ENCODE measurements around the gene SEC14L5.

Gene SEC14L5

DNA sequence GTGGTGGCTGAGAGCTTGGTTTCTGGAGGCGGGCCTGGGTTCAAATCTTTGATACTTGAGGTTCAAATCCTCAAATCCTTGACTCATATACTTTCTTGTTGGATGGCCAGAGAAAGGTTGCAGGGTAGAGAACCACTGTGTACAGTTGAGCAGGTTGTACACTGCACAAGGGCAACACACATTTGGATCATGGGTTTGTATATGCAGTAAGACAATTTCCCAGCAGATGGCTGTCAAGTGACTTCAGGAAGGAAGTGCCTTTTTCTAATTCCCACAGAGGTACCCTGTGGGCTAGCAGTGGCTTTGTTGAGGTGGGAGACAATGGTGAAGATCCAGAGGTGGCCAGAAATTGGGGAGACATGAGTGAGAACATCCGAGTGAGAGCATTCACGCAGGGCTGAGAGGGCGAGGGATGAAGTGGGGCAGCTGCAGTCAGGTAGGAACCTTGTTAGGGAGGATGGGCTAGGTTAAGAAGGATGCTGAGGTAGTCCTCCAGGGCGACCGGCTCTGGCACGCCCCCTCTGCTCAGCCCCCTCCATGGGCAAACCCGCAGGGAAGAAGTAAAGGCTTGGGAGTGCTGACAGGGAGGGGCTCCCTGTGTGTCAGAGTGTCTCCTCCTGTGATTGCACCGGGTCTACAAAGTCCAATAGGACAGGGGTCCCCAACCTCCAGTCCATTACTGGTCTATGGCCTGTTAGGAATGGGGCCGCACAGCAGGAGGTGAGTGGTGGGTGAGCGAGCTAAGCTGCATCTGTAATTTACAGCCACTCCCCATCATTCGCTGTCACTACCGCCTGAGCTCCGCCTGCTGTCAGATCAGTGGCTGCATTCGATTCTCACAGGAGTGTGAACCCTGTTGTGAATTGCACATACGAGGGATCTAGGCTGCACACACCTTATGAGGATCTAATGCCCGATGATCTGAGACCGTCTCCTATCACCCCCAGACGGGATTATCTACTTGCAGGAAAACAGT, 104.9 kb downstream of the SEC14L5 start:
- in situ Hi-C loops (cut with MboI; ENCODE audit: low sequenced_read_pairs), result no loop called here

DNA sequence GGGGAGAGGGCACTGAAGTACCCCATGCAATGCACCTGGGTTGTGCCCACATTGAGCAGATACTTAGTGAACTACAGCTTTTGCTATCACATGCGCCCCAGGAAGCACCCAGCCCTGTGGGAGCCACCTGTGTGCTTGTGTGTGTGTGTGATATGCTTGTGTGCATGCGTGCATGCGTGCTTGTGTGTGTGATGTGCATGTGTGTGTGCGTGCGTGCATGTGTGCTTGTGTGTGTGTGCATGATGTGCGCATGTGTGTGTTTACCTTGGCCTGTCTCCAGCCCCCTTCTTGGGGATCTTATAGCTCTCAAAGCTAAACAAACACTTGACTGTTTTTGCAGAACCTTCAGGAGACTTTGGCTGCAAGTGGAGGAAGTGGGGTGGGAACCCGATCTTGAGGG, 106.8 kb downstream of the SEC14L5 start:
- in situ Hi-C loops (cut with MboI; ENCODE audit: low sequenced_read_pairs), result no loop called here

DNA sequence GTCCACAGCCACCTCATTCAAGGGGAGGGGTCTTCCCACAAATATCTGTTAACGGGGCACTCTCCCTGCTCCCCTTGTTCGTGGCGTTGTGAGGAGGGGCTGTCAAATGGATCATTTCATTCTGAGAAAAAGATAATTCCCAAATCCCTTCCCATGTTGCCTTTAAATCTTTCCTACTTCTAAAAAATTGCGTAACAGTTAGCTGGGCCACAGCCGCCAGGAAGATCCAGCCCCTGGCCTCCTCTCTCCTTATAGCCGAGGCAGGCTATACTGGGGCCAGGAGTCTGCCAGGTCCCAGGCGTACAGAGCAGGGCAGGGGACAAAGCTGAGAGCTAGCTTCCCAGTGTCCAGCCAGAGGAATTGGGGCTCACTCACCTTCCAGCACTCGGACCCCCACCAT, 107.2 kb downstream of the SEC14L5 start:
- in situ Hi-C loops (cut with MboI; ENCODE audit: low sequenced_read_pairs), result no loop called here

DNA sequence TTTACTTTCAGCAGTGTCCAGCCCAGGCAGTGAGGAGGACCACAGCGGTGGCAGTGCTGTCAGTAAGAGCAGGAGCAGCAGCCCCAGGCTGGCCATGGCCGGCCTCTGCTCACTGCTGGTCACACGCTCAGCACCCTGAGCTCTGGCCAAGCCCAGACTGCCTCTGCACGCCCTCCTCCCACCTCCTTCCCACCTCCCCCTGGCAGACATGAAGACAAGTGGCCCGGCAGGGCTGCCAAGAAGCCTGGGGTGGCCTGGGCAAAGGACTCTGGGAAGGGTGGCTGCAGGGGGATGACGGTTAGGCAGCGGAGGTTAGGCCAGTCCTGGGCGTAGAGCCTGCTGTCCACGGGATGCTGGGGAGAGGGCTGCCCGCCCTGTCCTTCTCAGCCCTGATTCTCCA, 107.7 kb downstream of the SEC14L5 start, which contains the start of gene C16orf89:
TSS of gene C16orf89 (minus strand) at position 144 of the 400 bp plus-strand sequence. CDS start at position 96, 48 bp downstream.
- in situ Hi-C loops (cut with MboI; ENCODE audit: low sequenced_read_pairs), result no loop called here

DNA sequence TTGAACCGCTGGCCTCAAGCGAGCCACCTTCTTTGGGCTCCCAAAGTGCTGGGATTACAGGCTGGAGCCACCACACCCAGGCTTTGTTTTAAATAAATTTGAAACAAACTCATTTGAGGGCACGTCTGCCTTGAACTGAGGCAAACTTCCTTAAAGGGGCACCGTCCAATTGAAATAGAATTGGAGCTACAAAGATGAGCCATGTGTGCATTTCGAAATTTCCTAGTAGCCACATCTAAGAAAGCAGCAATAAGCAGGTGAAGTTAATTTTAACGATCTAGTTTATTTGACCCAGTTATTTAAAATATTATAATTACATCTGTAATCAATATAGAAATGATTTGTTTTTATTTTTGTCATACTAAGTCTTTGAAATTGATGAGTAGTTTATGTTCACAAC, 108.4 kb downstream of the SEC14L5 start:
- in situ Hi-C loops (cut with MboI; ENCODE audit: low sequenced_read_pairs), result no loop called here

All from HL-60/S4 (cell line).